HepG2 (cell line): ENCODE measurements around the gene JMJD1C.

Source experiments
- GABPA ChIP-seq, 2 experiments: IDR thresholded peaks; 2 replicates each; pipeline ENCODE4 v1.6.1; 2011 to 2016; ENCODE audit warnings: low read depth in 2 of 2, low read length in 1 of 2, missing biosample characterization in 1 of 2, missing genetic modification characterization in 1 of 2
- RAD21 ChIP-seq: fragments of 450-650 bp; formaldehyde crosslinking; IDR thresholded peaks from 2 replicates; pipeline ENCODE4 v1.5.0; 2020; ENCODE audit warnings: mild to moderate bottlenecking
- TBX3 ChIP-seq: fragments of 450-650 bp; IDR thresholded peaks from 2 replicates; pipeline ENCODE4 v1.6.1; 2017; ENCODE audit warnings: antibody characterized with exemption, mild to moderate bottlenecking, inconsistent platforms, borderline replicate concordance
- TF ChIP-seq, protein P1 (sequence below), 2 experiments: sonication (generic) in 1 of 2; formaldehyde crosslinking in 1 of 2; IDR thresholded peaks; 2 replicates each; pipeline versions ENCODE4 v1.5.1 to v1.6.1; 2011 to 2020; ENCODE audit warnings: borderline replicate concordance in 1 of 2, low read depth in 1 of 2, low read length in 1 of 2, mild to moderate bottlenecking in 1 of 2, missing genetic modification reagents in 1 of 2, moderate library complexity in 1 of 2

DNA sequence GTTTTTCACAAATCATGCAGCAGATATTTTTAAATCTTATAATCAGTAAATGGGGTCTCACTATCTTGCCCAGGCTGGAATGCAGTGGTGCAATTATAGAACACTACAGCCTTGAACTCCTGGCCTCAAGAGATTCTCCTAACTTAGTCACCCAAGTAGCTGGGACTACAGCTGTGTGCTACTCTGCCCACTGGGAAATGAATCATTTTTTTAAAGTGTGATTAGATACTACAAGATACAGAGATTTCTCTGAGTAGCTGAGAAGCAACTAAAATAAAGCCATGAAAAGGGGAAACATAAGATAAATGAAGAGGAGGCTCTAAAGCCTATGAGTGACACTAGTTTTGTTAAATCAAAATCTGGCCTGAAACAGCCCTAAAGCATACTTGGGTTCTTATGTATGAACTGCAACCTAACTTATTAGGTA, 119.7 kb downstream of the JMJD1C start:
- TF ChIP-seq RAD21 (CRISPR knock-in tag), result no peak
- TF ChIP-seq TBX3, result no peak
- no peak for TF ChIP-seq GABPA (IDR thresholded peaks at IDR 0.05; ENCODE audit: low read depth, low read length)
- TF ChIP-seq GABPA (CRISPR knock-in tag; IDR thresholded peaks at IDR 0.05; ENCODE audit: low read depth), result no peak
- TF ChIP-seq, protein P1, sequence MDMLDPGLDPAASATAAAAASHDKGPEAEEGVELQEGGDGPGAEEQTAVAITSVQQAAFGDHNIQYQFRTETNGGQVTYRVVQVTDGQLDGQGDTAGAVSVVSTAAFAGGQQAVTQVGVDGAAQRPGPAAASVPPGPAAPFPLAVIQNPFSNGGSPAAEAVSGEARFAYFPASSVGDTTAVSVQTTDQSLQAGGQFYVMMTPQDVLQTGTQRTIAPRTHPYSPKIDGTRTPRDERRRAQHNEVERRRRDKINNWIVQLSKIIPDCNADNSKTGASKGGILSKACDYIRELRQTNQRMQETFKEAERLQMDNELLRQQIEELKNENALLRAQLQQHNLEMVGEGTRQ (IDR thresholded peaks at IDR 0.05; ENCODE audit: low read depth, low read length), result no peak
- TF ChIP-seq, protein P1 (CRISPR knock-in tag; IDR thresholded peaks at IDR 0.05; ENCODE audit: borderline replicate concordance), result no peak
